HG03064 (cell line): ENCODE measurements around the gene BCHE.
A peak's percentile ranks its signal among the peaks of the same experiment; 100 is the strongest.

Experiments used
- ATAC-seq: cut with Tn5 transposase; IDR thresholded peaks from one replicate; pipeline ENCODE4 v1.9.1; 2021; ENCODE audit warnings: low read depth; ENCODE audit not compliant: unreplicated experiment

Gene BCHE

GRCh38 chr3:165837058-165837525, at the start of gene BCHE:
Gene BCHE (minus strand): TSS chr3:165837423. CDS start chr3:165831033, 6,390 bp downstream.
- ATAC-seq: no peak

DNA sequence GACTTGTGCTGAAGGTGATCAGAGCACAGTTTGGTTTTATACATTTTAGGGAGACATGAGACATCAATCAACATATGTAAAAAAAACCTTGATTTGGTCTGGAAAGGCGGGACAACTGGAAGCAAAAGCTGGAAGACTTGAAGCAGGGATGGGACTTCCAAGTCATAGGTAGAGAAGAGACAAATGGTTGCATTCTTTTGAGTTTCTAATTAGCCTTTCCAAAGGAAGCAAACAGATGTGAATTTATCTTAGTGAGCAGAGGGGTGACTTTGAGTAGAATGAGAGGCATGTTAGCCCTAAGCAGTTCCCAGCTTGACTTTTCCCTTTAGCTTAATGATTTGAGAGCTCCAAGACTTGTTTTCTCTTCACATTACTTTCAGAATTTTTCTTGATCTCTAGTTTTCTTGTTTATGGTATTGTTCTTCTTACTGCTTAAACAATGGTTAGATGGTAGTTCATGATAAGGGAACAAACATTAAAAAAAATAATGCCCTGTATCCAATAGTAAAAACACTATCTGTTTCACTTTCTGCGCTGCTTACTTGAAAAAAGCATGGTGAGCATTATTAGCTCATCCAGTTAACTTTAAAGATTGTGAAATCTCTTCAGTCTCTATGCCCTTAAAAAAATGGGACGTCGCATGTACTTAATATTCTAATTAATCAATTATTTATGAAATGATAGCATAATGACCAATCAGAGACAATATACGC, 48.5 kb upstream of the BCHE start:
- no peak for ATAC-seq

- no peak for ATAC-seq
These were observed 47.3 kb upstream of the BCHE start for GRCh38 chr3:165884518-165884917.

DNA sequence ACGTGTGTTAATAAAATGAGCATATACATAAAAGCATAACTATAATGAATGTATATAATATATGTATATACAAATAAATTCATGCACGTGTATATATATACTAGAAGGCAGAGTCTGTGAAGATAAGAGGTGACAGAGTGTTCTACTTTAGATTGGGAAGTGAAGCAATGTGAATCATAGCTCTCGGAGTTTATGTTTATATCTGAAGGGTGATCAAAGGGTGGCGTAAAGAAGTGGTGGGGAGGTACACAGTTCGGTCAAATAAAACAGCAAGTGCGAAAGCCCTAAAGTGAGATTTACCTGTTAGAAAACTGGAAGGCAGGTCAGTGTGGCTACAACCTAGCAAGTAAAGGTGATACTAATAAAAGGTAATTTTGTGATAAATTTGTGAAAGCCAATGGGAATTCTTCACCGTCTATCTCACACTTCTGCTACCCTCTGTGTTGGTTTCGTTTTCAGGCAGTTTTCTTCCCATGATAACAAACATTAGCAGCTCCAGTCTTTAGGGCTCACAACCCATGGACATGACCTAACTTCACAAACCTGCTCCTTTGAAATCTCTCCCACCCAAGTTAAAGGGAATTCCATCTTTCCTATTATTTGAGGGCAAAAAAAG, 46.7 kb upstream of the BCHE start:
- no peak for ATAC-seq

DNA sequence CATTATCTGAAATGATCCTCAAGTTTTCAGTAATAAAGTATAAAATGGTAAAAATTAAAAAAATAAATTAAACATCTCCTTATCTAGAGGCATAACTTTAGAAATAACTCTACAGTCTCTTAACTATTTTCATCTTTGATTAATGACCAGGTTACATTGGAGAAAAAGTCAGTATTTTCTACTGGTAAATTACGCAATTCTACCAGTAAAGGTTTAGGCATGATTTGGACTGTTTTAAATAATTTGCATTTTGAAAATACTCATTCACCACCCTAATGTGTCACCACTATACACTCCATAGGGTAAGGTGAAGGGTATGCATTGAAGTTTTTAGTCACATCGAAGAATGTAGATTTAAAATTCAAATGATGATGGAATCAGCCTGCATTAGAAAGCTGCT, 45.9 kb upstream of the BCHE start:
- ATAC-seq: no peak

DNA sequence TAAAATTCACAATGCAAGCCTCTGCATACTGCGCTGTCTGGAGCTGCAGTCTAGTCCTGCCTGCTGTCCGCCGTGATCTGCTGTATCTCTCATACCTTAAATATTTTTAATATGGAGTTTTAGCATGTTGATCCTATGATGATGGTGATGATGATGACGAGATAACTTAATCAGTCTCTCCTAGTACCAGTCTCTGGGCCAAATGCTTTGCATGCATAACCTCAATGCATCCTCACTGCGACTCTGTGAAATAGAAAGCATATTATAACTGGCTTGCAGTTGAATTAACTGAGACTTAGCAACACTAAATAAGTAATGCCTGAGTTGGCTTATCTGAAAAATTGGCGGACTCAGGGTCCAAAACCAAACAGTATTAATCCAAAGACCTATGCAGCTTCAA, 38.4 kb upstream of the BCHE start:
- no peak for ATAC-seq

- ATAC-seq: no peak
These were observed 37.7 kb upstream of the BCHE start for GRCh38 chr3:165874663-165875489.

GRCh38 chr3:165868088-165868487, 30.9 kb upstream of the BCHE start:
- no peak for ATAC-seq

GRCh38 chr3:165859061-165859460, 21.8 kb upstream of the BCHE start:
- ATAC-seq: no peak

DNA sequence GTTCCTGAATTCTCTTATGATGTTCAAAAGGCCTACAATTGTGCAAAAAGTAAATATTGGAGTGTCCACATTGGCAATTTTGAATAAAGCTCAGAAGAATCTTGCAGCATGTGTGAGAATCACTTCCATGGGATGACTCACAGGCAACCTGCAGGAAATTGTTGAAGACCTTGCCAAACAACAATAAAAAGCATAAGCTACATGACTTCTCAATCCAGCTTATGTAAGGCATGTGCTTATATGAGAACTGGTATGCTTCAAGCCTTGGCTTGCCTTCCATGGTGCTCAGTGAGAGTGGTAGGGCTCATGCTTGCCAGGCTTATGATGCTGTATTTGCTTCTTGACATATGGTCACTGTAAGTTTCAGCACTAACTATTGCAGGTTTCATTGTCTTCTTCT, 18.4 kb upstream of the BCHE start:
- no peak for ATAC-seq

- no peak for ATAC-seq
These were observed 17.5 kb upstream of the BCHE start for GRCh38 chr3:165854696-165855095.

- ATAC-seq: no peak
These were observed 15.5 kb upstream of the BCHE start for GRCh38 chr3:165852711-165853110.

GRCh38 chr3:165852191-165852590, 15.0 kb upstream of the BCHE start:
- ATAC-seq: no peak

DNA sequence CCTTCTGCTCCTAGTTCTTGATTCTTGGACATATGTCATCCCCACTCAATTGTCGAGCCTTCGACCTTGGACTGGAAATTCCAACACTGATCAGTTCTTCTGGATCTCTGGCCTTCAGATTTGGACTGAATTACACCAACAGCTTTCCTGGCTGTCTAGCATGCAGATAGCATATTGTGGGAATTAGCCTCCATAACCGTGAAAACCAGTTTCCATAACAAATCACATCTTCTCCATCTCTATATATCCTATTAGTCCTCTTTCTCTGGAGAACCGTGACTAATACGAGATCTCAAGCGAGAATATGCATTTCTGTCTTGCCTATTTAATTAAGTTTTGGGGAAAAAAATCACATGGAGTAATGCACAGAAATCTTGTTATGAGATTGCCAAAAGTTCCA, 8.8 kb upstream of the BCHE start:
- no peak for ATAC-seq

DNA sequence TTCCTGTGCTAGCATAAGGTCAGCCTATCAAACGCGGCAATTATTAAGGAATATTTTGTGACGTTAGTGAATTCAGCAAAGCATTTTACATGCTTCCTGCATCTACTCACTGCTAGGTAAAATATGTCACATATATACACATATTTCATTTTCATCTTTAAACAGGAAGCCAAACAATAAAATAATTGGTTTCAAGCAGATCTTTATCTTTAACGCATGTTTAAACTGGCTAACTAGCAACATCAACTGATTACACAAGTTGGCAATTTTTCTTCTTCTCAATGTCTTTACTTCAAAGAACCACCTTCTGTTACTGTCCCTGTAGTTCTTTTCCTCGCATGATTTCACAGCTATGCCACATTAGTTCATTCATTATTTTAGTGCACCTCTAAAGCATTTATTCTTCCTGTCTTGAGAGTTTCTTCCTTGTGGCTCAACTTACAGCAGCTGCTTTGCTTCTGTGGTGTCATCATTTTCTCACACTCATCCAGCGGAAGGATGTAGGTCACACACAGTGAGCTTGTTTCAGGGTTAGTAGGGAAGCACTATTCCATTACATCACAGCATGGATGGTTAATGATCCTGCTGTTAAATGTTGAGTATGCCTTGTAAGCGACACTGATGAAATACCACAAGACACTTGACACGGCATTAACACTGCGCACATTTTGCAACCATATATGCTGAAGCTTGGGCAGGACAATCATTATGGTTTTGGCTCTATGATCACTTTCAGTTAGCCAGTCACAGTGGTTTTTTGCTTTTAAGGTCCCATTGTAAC, 2.3 kb upstream of the BCHE start:
- no peak for ATAC-seq

DNA sequence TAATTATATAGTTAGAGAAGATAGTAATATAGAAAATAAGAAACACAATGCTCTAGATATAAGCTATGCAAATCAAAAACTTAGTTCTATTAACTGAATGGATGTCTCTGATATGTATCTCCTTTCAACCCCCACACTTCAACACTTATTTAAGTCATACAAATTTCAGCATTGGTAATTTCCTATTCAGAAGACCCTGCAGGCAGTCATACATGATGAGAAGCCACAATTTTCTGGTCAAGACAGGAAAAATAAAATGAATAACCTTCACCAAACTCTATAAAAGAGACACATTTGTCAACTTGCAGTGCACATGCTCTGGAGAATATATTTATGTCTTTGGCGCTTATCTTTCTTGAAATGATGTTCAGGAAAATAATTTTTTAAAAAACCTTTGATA, 578 bp upstream of the BCHE start:
- no peak for ATAC-seq

DNA sequence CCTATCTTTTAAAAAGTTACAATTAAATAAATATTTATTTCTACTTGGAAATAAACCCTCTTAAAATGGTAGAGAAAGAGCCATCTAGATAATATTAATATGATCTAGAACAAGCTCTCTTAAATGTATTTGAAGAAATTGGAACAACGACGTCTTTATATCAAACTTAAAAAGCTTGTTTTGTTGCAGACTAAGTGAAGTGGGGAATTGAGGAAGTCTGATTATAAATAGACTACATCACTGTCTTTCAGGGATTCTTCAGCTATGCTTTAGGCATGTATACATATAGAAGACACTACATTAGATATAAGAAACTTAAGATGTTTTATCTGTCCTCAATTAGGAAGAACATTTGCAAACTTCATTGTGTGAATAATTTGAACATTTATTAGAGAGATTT, 1.8 kb downstream of the BCHE start:
- no peak for ATAC-seq

DNA sequence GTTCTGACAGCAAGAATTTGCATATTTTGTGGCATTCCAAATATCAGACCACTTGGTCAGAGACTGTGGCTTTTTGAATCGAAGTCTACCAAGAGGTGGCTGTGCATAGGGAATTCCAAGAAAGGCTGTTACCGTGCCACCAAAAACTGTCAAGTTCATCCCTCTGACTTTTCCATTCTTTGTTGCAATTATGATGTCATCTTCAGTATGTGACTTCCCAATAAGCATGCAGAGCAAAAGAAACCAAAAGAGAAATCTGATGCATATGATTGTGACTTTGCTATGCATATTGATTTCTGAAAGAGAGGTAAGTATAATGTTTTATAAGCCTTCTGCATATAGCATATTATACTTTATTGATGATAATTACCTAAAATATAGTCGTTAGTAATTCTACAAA, 6.5 kb downstream of the BCHE start:
- no peak for ATAC-seq

DNA sequence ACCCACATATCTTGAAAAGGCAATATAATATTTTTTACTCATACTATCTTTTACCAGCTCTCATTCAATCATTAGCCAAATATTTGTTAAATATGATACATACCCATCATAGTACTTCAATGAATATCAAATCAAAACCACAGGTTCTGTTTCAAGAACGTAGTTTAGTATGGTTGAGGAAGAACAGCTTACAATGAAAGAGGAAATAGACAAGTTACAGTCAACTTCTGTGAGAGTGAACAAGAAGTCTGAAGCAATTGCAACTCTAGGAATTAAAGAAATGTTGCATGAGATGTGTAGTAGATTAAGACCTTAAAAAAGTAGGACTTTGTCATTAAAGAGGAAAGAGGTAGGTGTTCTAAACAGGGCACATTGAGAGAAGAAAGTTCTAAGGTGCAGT, 9.3 kb downstream of the BCHE start:
- no peak for ATAC-seq

- no peak for ATAC-seq
These were observed 10.0 kb downstream of the BCHE start for GRCh38 chr3:165827233-165827632.

- peak; percentile 77 for ATAC-seq
These were observed 16.5 kb downstream of the BCHE start for GRCh38 chr3:165820671-165821123.
